ENCODE results near the gene CD248. TPM values are rescaled to one million over a fixed set of nuclear protein-coding genes. Genes with fewer than 3 reads are reported as not detected.

The CD248 gene
- total and polyA plus RNA-seq, 2 donors (not counting 1 experiment from before 2014, with no cell fraction given), result 0.40 to 0.96 TPM

DNA sequence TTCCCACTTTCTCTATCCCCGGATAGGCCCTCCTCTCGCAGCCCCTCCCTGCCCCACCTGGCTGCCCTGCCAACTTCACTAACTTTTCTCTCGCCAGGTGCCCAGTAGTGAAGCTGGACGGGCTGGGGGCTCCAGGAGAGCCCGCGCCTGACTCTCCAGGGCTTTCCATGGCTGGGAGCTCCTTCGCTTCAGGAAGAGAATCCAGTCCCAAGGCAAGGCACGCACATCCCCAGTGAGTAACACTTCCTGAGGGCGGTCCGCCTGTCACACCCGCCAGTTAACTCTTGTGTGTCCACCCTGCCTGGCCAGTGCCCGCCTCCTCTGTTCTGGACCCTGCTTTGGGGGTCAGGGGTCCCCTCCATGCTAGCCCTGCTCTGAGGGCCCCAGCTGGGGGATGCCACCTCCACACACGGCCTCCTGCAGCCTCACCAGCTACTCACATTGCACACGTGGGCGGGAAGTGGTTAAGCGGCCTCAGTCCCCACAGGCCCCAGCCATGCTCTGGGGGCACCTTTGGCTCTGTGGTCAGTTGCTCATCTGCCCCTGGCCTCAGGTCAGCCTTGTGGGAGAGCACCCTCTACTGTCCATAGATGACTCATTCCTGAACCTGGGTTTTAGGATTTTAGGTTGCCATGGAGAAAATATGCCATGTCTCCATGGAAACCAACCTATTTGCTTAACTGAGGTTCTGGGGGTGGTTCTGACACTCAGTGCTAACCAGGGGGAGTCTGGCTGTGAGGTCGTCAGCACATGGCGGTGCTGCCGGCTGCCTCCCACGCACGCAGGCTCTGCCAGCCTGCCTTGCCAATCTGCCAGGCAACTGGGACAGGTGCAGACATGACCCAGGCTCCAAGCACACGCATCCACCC, 19.6 kb upstream of the CD248 start, which contains the start of gene RIN1:
RIN1 (minus strand) TSS at position 201 of the 869 bp plus-strand sequence; CDS start at position 169, 32 bp downstream.
- H4K20me1 ChIP-seq (ENCODE audit: control insufficient read depth, insufficient read depth, low read length, poor library complexity, severe bottlenecking), result peaks cover 21% of the 10 kb centered on the region
- H3K4me1 ChIP-seq (ENCODE audit: control insufficient read depth in 2 of 2, insufficient read depth in 2 of 2, low read length in 2 of 2), result peaks cover 15 to 25% of the 10 kb centered on the region in 2 donors
- H2AFZ ChIP-seq (ENCODE audit: insufficient read depth, low read depth, low read length, poor library complexity, severe bottlenecking), result peak within 1 kb of the TSS; percentile 33
- no peak within 1 kb of the TSS for H3K27ac ChIP-seq (ENCODE audit: low read length in 2 of 2)
- H3K9ac ChIP-seq (ENCODE audit: low read length), result peak within 1 kb of the TSS; percentile 42
- H3K27me3 ChIP-seq (replicated peaks in 1 of 4; ENCODE audit: control extremely low read depth in 1 of 4, control insufficient read depth in 3 of 4, insufficient read depth in 4 of 4, low read length in 3 of 4), result peaks cover 0 to 9% (median 3%) of the 10 kb centered on the region in 4 experiments
- ATAC-seq (ENCODE audit: low read depth) (peak; percentile 59), DNase-seq (peak; percentile 57)
- H3K4me3 ChIP-seq (ENCODE audit: control extremely low read depth in 1 of 5, extremely low read depth in 1 of 5, insufficient read depth in 1 of 5, low read depth in 2 of 5, low read length in 4 of 5), result peak within 1 kb of the TSS in 3 of 5 experiments; percentile 19 to 50 (median 42)
- no peaks in the 10 kb centered on the region for H3K9me3 ChIP-seq (ENCODE audit: control extremely low read depth in 1 of 3, control insufficient read depth in 2 of 3, insufficient read depth in 1 of 3, low read length in 2 of 3)
- peaks cover 2% of the 10 kb centered on the region for H3K79me2 ChIP-seq (ENCODE audit: control insufficient read depth, insufficient read depth, low read length)
- ChIA-PET CTCF (interaction anchor here (0.9 to 3.0 kb wide), 4 partner anchors 8 to 52 kb away, joined by 3 to 24 read pairs (median 6); no protein-coding TSS in a partner anchor), POLR2A (interaction anchor here (1.0 to 2.0 kb wide), 2 partner anchors 24 to 359 kb away, joined by 4 to 6 read pairs; no protein-coding TSS in a partner anchor)
- no peaks in the 10 kb centered on the region for H3K27me3 Mint-ChIP-seq
- TF ChIP-seq EZH2 (IDR thresholded peaks at IDR 0.05; ENCODE audit: borderline replicate concordance, insufficient read depth, low read depth, low read length, poor library complexity, severe bottlenecking), result no peak
- no peak for TF ChIP-seq CTCF (IDR thresholded peaks at IDR 0.05)
- intact Hi-C loops (cut with micrococcal nuclease), result no loop called here
- H3K4me2 ChIP-seq (replicated peaks; ENCODE audit: low read depth, low read length, poor library complexity, severe bottlenecking), result peak within 1 kb of the TSS; percentile 74
- H3K4me3 Mint-ChIP-seq, result peak within 1 kb of the TSS; percentile 84
- H3K36me3 ChIP-seq (replicated peaks in 1 of 2; ENCODE audit: control extremely low read depth in 1 of 2, control insufficient read depth in 1 of 2, extremely low read depth in 1 of 2, insufficient read depth in 2 of 2, low read length in 1 of 2), result peaks cover 0 to 40% of the 10 kb centered on the region in 2 experiments
- H3K9me3 Mint-ChIP-seq (ENCODE audit: insufficient read depth), result no peaks in the 10 kb centered on the region
- H3K4me1 Mint-ChIP-seq, result peaks cover 21% of the 10 kb centered on the region
- WGBS (ENCODE audit: insufficient coverage), result 18% methylated on average over 22 of the region's 22 CpGs
- H3K27ac Mint-ChIP-seq, result peak within 1 kb of the TSS; percentile 26
